Keratinocyte (primary cell): ENCODE results near the gene SUFU. TPM values are rescaled to one million over a fixed set of nuclear protein-coding genes. Genes with fewer than 3 reads are reported as not detected.

Experiments
- DNase-seq: peaks from one replicate; pipeline ENCODE4 v3.0.0-alpha.2; 2011; ENCODE audit warnings: low read depth, missing footprints, low spot score
- FAIRE-seq: peaks from 2 replicates; lab custom pipeline; 2011; peaks lifted over from hg19 to GRCh38; lab: Jason Lieb, UNC
- H2AFZ ChIP-seq: 2 replicates; pipeline ENCODE4 v1.6.0; 2012; ENCODE audit warnings: low read length, control low read depth, inconsistent platforms; ENCODE audit not compliant: control insufficient read depth
- H3K27ac ChIP-seq: 2 replicates; pipeline ENCODE4 v1.5.1; 2011; ENCODE audit warnings: low read length; ENCODE audit not compliant: control insufficient read depth, insufficient read depth
- H3K27me3 ChIP-seq: 3 replicates; pipeline ENCODE4 v1.6.0; 2011; ENCODE audit warnings: low read length; ENCODE audit not compliant: control insufficient read depth, insufficient read depth; ENCODE audit errors: extremely low read depth
- H3K36me3 ChIP-seq, 2 experiments: 2 replicates in 1 of 2; 3 replicates in 1 of 2; pipeline ENCODE4 v1.5.1; 2011; ENCODE audit warnings: low read length in 2 of 2, mild to moderate bottlenecking in 1 of 2; ENCODE audit not compliant: control insufficient read depth in 2 of 2, insufficient read depth in 2 of 2; ENCODE audit errors: extremely low read depth in 1 of 2
- H3K4me1 ChIP-seq: 3 replicates; pipeline ENCODE4 v1.5.1; 2011; ENCODE audit warnings: low read length; ENCODE audit not compliant: control insufficient read depth, insufficient read depth; ENCODE audit errors: extremely low read depth
- H3K4me2 ChIP-seq: 3 replicates; pipeline ENCODE4 v1.6.0; 2011; ENCODE audit warnings: low read depth, low read length; ENCODE audit not compliant: control insufficient read depth, insufficient read depth; ENCODE audit errors: extremely low read depth
- H3K4me3 ChIP-seq, 3 experiments: fragments of 200-600 bp in 1 of 3; sonication (generic) in 1 of 3; 2 replicates in 2 of 3; 3 replicates in 1 of 3; pipeline ENCODE4 v1.5.1; 2011 to 2016; ENCODE audit warnings: low read length in 3 of 3, mild to moderate bottlenecking in 3 of 3, control low read depth in 2 of 3, inconsistent platforms in 1 of 3, low read depth in 1 of 3, mixed read lengths in 1 of 3, mixed run types in 1 of 3, moderate library complexity in 1 of 3; ENCODE audit not compliant: control insufficient read depth in 2 of 3, insufficient read depth in 2 of 3; ENCODE audit errors: extremely low read depth in 1 of 3
- H3K79me2 ChIP-seq: 2 replicates; pipeline ENCODE4 v1.6.0; 2012; ENCODE audit warnings: low read length; ENCODE audit not compliant: control insufficient read depth, insufficient read depth
- H3K9ac ChIP-seq: 3 replicates; pipeline ENCODE4 v1.6.0; 2011; ENCODE audit warnings: low read length; ENCODE audit not compliant: control insufficient read depth, insufficient read depth; ENCODE audit errors: extremely low read depth
- H3K9me1 ChIP-seq: 3 replicates; pipeline ENCODE4 v1.6.0; 2011; ENCODE audit warnings: low read length; ENCODE audit not compliant: control insufficient read depth, insufficient read depth; ENCODE audit errors: extremely low read depth
- H3K9me3 ChIP-seq: 2 replicates; pipeline ENCODE4 v1.5.1; 2012; ENCODE audit warnings: low read depth, low read length; ENCODE audit not compliant: control insufficient read depth
- H4K20me1 ChIP-seq: 3 replicates; pipeline ENCODE4 v1.6.0; 2011; ENCODE audit warnings: low read length; ENCODE audit not compliant: control insufficient read depth, insufficient read depth; ENCODE audit errors: extremely low read depth
- CTCF ChIP-seq, 3 experiments: IDR thresholded peaks in 1 of 3; conservative IDR thresholded peaks in 1 of 3; optimal IDR thresholded peaks in 1 of 3; 2 replicates in 2 of 3; 3 replicates in 1 of 3; pipeline versions ENCODE3 to v1.5.1; 2011; ENCODE audit warnings: low read length in 3 of 3, mild to moderate bottlenecking in 3 of 3, moderate library complexity in 2 of 3, control low read depth in 1 of 3, inconsistent platforms in 1 of 3; ENCODE audit not compliant: insufficient read depth in 2 of 3; ENCODE audit errors: extremely low read depth in 1 of 3
- EZH2 ChIP-seq: IDR thresholded peaks from one replicate; pipeline ENCODE4 v1.6.1; 2012; ENCODE audit warnings: inconsistent platforms, mild to moderate bottlenecking, low read length, moderate library complexity
- dilution Hi-C: fragments of 300-500 bp; cut with MboI; formaldehyde crosslinking; loops from one replicate; pipeline ENCODE4 v1.7.0; 2020; ENCODE audit warnings: low sequenced_read_pairs; ENCODE audit not compliant: extremely low pct_ligation_motif_present
- polyA plus RNA-seq, 5 experiments: library from polyadenylated mRNA; depleted of rRNA in 3 of 5; stranded (reverse) in 3 of 5; stranded (forward) in 1 of 5; unstranded in 1 of 5; fragments of >200 nt; gene quantifications; 1 replicate in 1 of 5; 2 replicates in 3 of 5; 3 replicates in 1 of 5; pipeline versions ENCODE4 v1.2.1 to v1.2.3, GENCODE V29; 2011 to 2012; ENCODE audit warnings: missing spikeins in 2 of 5, low read depth in 1 of 5, low replicate concordance in 1 of 5

SUFU gene
- polyA plus RNA-seq, 1 donor (not counting 4 experiments of a cell fraction or from before 2014, with no cell fraction given), result 3.7 TPM

GRCh38 chr10:102517553-102517952, 13.8 kb downstream of the SUFU start:
- dilution Hi-C loops, result no loop called here

DNA sequence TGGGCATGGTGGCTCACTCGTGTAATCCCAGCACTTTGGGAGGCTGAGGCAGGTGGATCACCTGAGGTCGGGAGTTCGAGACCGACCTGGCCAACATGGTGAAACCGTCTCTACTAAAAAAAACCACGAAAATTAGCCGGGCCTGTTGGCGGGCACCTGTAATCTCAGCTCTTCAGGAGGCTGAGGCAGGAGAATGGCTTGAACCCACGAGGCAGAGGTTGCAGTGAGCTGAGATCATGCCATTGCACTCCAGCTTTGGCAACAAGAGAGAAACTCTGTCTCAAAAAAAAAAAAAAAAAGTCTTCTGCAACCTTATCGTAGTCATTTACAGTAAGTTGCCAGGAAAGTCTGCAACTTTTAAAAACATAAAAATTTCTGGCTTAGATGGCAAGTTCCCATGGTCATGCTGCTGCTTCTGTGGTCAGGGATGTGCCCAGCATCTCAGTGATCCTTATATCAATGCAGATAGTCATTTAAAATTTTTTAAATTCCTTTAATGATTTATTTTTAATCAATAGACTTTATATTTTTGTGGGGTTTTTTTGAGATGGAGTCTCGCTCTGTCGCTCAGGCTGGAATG, 15.6 kb downstream of the SUFU start:
- FAIRE-seq (no peak), DNase-seq (no peak)
- Histone ChIP-seq H3K27me3 (no peaks in the 10 kb centered on the region), H3K9me3 (no peaks in the 10 kb centered on the region), H3K27ac (no peak overlapping the region), H3K4me2 (no peak overlapping the region), H3K9ac (no peak overlapping the region), H3K9me1 (no peaks in the 10 kb centered on the region), H3K79me2 (no peaks in the 10 kb centered on the region), H2AFZ (no peak overlapping the region), H3K4me1 (no peaks in the 10 kb centered on the region), H3K36me3 (peaks cover 5 to 6% of the 10 kb centered on the region in 2 experiments), H3K4me3 (no peak overlapping the region), H4K20me1 (no peaks in the 10 kb centered on the region)
- dilution Hi-C loops, result no loop called here
- TF ChIP-seq CTCF (optimal IDR thresholded peaks at IDR 0.05 in 1 of 3, IDR thresholded peaks at IDR 0.05 in 1 of 3, conservative IDR thresholded peaks at IDR 0.05 in 1 of 3; ENCODE audit: extremely low read depth in 1 of 3, insufficient read depth in 2 of 3, low read length in 3 of 3), result no peak
- no peak for TF ChIP-seq EZH2

More at GRCh38 chr10:102517553-102517952, 13.8 kb downstream of the SUFU start:
- Histone ChIP-seq H4K20me1 (no peaks in the 10 kb centered on the region), H3K27ac (no peak overlapping the region), H3K27me3 (no peaks in the 10 kb centered on the region), H3K4me2 (no peak overlapping the region), H3K9ac (no peak overlapping the region), H3K9me3 (no peaks in the 10 kb centered on the region), H3K4me3 (no peak overlapping the region), H3K79me2 (no peaks in the 10 kb centered on the region), H3K4me1 (no peaks in the 10 kb centered on the region), H2AFZ (no peak overlapping the region), H3K36me3 (peaks cover 3 to 5% of the 10 kb centered on the region in 2 experiments), H3K9me1 (no peaks in the 10 kb centered on the region)
- DNase-seq (no peak), FAIRE-seq (no peak)
- TF ChIP-seq EZH2 (no peak), CTCF (optimal IDR thresholded peaks at IDR 0.05 in 1 of 3, IDR thresholded peaks at IDR 0.05 in 1 of 3, conservative IDR thresholded peaks at IDR 0.05 in 1 of 3; ENCODE audit: extremely low read depth in 1 of 3, insufficient read depth in 2 of 3, low read length in 3 of 3) (no peak)
